T-helper 2 cell treated with Interferon-gamma antibody and Interleukin-4, amounts not matched to agents 5 μg/mL and 100 μg/mL, for 36 hours (primary cell): ENCODE data around the gene ALG1L2.
"Not testable (repeated sequence)": the region's sequence is repeated elsewhere in the genome, so short reads cannot be mapped to it uniquely, and the experiment has no call there.

Source experiments
- DNase-seq: peaks from one replicate; pipeline ENCODE4 v3.0.0; 2021; ENCODE audit warnings: low spot score
- H3K27ac Mint-ChIP-seq: one replicate; pipeline ENCODE4 v1.8.0; 2021; ENCODE audit warnings: mild to moderate bottlenecking, mixed read lengths
- H3K27me3 Mint-ChIP-seq: one replicate; pipeline ENCODE4 v1.8.0; 2021; ENCODE audit warnings: low read depth, mixed read lengths
- H3K36me3 Mint-ChIP-seq: one replicate; pipeline ENCODE4 v1.8.0; 2021; ENCODE audit warnings: low read depth, mixed read lengths
- H3K4me1 Mint-ChIP-seq: one replicate; pipeline ENCODE4 v1.8.0; 2021; ENCODE audit warnings: low read depth, mixed read lengths
- H3K4me3 Mint-ChIP-seq: one replicate; pipeline ENCODE4 v1.8.0; 2022; ENCODE audit warnings: mild to moderate bottlenecking, moderate library complexity, mixed read lengths
- H3K9me3 Mint-ChIP-seq: one replicate; pipeline ENCODE4 v1.8.0; 2021; ENCODE audit warnings: mixed read lengths

The ALG1L2 gene

GRCh38 chr3:130081351-130081881, at the start of gene ALG1L2:
Gene ALG1L2 (plus strand): TSS chr3:130081831. CDS start chr3:130082017, 186 bp downstream.
- Mint-ChIP-seq H3K27ac (no peak within 1 kb of the TSS), H3K4me3 (no peak within 1 kb of the TSS), H3K4me1 (peaks cover 3% of the 10 kb centered on the region)

DNA sequence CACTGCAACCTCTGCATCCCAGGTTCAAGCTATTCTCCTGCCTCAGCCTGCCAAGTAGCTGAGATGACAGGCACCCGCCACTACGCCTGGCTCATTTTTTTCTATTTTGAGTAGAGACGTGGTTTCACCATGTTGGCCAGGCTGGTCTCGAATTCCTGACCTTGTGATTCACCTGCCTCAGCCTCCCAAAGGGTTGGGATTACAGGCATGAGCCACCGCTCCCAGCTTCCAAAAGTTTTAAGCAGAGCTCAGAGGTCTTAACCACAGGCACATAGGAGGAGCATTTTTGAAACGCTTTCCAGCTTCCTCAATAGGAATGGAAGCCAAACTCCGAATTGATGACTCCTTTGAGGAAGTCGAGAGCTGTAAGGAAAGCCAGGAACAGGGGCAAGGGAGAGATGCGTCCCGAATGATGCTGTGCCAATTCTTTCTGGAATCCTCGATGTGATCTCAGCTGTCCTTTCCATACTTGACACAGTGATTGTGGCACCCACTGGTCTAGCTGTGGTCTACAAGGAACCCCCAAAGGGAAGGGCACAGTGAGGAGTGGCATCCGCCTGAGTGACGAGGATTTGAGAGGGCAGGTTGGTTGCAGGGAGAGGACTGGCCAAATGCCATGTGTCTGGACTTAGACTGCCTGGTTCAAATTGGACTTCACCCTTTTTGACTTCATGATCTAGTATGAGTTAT, 44.4 kb upstream of the ALG1L2 start:
- not testable (repeated sequence) for H3K4me3 Mint-ChIP-seq, H3K27me3 Mint-ChIP-seq, H3K9me3 Mint-ChIP-seq, H3K4me1 Mint-ChIP-seq, DNase-seq, H3K27ac Mint-ChIP-seq, H3K36me3 Mint-ChIP-seq

More at GRCh38 chr3:130081351-130081881, at the start of gene ALG1L2:
- Mint-ChIP-seq H3K36me3 (no peaks in the 10 kb centered on the region), H3K9me3 (no peaks in the 10 kb centered on the region), H3K27me3 (peaks cover 6% of the 10 kb centered on the region)
- no peak for DNase-seq

GRCh38 chr3:130042736-130043135, 38.9 kb upstream of the ALG1L2 start:
- not testable (repeated sequence) for H3K4me1 Mint-ChIP-seq, DNase-seq, H3K9me3 Mint-ChIP-seq, H3K27ac Mint-ChIP-seq, H3K27me3 Mint-ChIP-seq, H3K4me3 Mint-ChIP-seq, H3K36me3 Mint-ChIP-seq

DNA sequence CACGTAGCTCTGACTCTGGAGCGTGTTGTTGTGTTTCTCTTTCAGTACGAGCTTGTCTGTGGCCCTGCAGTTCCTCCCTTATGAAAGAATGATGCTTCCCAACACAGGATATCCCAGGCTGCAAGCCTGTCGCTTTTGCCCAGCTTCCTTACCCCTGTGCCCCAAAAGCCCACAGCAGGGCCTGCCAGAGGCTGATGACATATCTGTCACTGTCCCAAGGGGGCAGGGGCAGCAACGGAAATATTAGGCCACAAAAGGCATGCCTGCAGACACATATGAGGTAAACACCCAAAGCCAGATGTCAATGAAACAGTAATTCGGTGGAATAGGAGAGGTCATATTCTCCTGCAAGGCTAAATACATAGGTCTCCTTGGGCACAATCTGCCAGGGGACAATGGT, 38.0 kb upstream of the ALG1L2 start:
- not testable (repeated sequence) for H3K4me1 Mint-ChIP-seq, H3K27ac Mint-ChIP-seq, DNase-seq, H3K36me3 Mint-ChIP-seq, H3K4me3 Mint-ChIP-seq, H3K27me3 Mint-ChIP-seq, H3K9me3 Mint-ChIP-seq

- Mint-ChIP-seq H3K27ac (no peak overlapping the region), H3K4me3 (no peak overlapping the region), H3K36me3 (no peaks in the 10 kb centered on the region), H3K9me3 (peaks cover 6% of the 10 kb centered on the region), H3K27me3 (peaks cover under 1% of the 10 kb centered on the region), H3K4me1 (no peaks in the 10 kb centered on the region)
- DNase-seq = no peak
Measured at GRCh38 chr3:130044370-130044769, 37.3 kb upstream of the ALG1L2 start.

- no peak overlapping the region for H3K27ac Mint-ChIP-seq
- H3K4me1 Mint-ChIP-seq = no peaks in the 10 kb centered on the region
- H3K9me3 Mint-ChIP-seq = peaks cover 6% of the 10 kb centered on the region
Measured at GRCh38 chr3:130048726-130049125, 32.9 kb upstream of the ALG1L2 start.

GRCh38 chr3:130052366-130052765, 29.3 kb upstream of the ALG1L2 start:
- not testable (repeated sequence) for DNase-seq, H3K9me3 Mint-ChIP-seq, H3K36me3 Mint-ChIP-seq, H3K27ac Mint-ChIP-seq, H3K4me1 Mint-ChIP-seq, H3K27me3 Mint-ChIP-seq, H3K4me3 Mint-ChIP-seq

More at GRCh38 chr3:130048726-130049125, 32.9 kb upstream of the ALG1L2 start:
- H3K4me3 Mint-ChIP-seq = no peak overlapping the region
- DNase-seq = no peak
- no peaks in the 10 kb centered on the region for H3K36me3 Mint-ChIP-seq
- H3K27me3 Mint-ChIP-seq = no peaks in the 10 kb centered on the region

DNA sequence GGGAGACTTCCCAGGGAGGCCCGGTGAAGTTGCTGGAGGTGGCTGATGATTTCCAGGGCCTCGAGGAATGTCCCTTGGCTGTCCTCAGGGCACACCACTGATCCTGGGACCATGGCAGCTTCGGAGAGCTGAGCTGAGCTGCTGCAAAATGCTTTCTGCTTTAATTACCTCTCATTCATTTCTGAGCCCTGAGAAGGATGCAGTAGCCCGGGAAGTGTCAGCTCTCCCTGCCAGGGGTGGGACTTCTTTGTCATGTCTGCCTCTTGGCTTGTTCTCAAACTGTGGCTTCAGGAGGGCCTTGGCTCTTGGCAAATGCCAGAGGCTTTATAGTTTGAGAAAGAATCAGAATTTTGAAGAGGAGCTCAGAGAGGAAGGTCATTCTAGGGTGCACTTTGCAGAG, 28.7 kb upstream of the ALG1L2 start:
- not testable (repeated sequence) for DNase-seq, H3K4me3 Mint-ChIP-seq, H3K27me3 Mint-ChIP-seq, H3K27ac Mint-ChIP-seq, H3K9me3 Mint-ChIP-seq, H3K36me3 Mint-ChIP-seq, H3K4me1 Mint-ChIP-seq

DNA sequence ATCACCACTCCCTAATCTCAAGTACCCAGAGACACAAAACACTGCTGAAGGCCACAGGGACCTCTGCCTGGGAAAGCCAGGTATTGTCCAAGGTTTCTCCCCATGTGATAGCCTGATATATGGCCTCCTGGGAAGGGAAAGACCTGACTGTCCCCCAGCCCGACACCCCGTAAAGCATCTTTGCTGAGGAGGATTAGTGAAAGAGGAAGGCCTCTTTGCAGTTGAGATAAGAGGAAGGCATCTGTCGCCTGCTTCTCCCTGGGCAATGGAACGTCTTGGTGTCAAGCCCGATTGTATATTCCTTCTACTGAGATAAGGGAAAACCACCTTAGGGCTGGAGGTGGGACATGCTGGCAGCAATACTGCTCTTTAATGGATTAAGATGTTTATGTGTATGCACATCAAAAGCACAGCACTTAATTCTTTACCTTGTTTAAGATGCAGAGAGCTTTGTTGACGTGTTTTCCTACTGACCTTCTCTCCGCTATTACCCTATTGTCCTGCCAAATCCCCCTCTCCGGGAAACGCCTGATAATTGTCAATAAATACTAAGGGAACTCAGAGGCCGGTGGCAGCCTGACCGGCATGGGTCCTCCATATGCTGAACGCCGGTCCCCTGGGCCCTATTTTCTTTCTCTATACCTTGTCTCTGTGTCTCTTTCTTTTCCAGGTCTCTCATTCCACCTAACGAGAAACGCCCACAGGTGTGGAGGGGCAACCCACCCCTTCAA, 23.9 kb upstream of the ALG1L2 start:
- H3K4me1 Mint-ChIP-seq, H3K4me3 Mint-ChIP-seq, H3K9me3 Mint-ChIP-seq, H3K36me3 Mint-ChIP-seq, H3K27me3 Mint-ChIP-seq, H3K27ac Mint-ChIP-seq, DNase-seq: not testable (repeated sequence)

DNA sequence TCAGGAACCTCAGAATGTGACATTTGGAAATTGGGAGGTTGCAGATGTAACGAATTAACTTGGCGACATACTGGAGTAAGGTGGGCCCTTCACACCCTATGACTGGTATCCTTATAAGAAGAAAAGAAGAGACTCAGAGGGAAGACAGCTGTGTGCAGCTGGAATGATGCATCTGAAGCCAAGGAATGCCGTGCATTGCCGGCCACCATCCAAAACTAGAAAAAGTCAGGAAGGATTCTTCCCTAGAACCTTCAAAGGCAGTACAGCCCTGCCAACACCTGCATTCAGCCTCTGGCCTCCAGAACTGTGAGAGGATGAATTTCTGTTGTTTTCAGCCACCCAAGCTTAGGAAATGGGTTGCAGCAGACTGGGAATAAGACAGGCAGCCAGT, 23.4 kb upstream of the ALG1L2 start:
- H3K27ac Mint-ChIP-seq, DNase-seq, H3K36me3 Mint-ChIP-seq, H3K9me3 Mint-ChIP-seq, H3K27me3 Mint-ChIP-seq, H3K4me3 Mint-ChIP-seq, H3K4me1 Mint-ChIP-seq: not testable (repeated sequence)

- not testable (repeated sequence) for DNase-seq, H3K4me1 Mint-ChIP-seq, H3K27me3 Mint-ChIP-seq, H3K4me3 Mint-ChIP-seq, H3K36me3 Mint-ChIP-seq, H3K9me3 Mint-ChIP-seq, H3K27ac Mint-ChIP-seq
Measured at GRCh38 chr3:130058716-130059115, 22.9 kb upstream of the ALG1L2 start.

DNA sequence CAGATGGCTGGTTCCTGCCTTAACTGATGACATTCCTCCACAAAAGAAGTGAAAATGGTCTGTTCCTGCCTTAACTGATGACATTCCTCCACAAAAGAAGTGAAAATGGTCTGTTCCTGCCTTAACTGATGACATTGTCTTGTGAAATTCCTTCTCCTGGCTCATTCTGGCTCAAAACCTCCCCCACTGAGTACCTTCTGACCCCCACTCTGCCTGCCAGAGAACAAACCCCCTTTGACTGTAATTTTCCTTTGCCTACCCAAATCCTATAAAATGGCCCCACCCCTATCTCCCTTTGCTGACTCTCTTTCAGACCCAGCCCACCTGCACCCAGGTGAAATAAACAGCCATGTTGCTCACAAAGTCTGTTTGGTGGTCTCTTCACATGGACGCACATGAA, 22.5 kb upstream of the ALG1L2 start:
- H3K4me1 Mint-ChIP-seq, H3K9me3 Mint-ChIP-seq, H3K27me3 Mint-ChIP-seq: not testable (repeated sequence)

GRCh38 chr3:130073582-130073981, 8.0 kb upstream of the ALG1L2 start:
- no peaks in the 10 kb centered on the region for H3K36me3 Mint-ChIP-seq
- H3K27me3 Mint-ChIP-seq = no peaks in the 10 kb centered on the region
- no peaks in the 10 kb centered on the region for H3K4me1 Mint-ChIP-seq
- no peak overlapping the region for H3K27ac Mint-ChIP-seq
- peaks cover 6% of the 10 kb centered on the region for H3K9me3 Mint-ChIP-seq
- H3K4me3 Mint-ChIP-seq = no peak overlapping the region
- no peak for DNase-seq

More for the DNA sequence above, 22.5 kb upstream of the ALG1L2 start:
- DNase-seq, H3K4me3 Mint-ChIP-seq, H3K36me3 Mint-ChIP-seq, H3K27ac Mint-ChIP-seq: not testable (repeated sequence)

DNA sequence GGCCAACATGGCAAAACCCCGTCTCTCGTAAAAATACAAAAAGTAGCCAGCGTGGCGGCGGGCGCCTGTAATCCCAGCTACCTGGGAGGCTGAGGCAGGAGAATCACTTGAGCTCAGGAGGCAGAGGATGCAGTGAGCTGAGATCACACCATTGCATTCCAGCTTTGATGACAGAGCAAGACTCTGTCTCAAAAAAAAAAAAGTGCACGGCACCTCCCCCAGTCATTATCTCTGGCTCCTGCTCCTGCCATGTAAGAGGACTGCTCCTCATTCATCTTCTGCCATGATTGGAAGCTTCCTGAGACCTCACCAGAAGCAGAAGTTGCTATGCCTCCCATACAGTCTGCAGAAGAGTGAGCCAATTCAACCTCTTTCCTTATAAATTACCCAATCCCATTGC, 4.0 kb upstream of the ALG1L2 start:
- Mint-ChIP-seq H3K27ac (no peak overlapping the region), H3K9me3 (peaks cover 3% of the 10 kb centered on the region), H3K27me3 (peaks cover 6% of the 10 kb centered on the region), H3K4me1 (peaks cover 3% of the 10 kb centered on the region), H3K36me3 (no peaks in the 10 kb centered on the region), H3K4me3 (no peak overlapping the region)
- DNase-seq = no peak
